NB4 (cell line): ENCODE results near the gene RYR3.
A peak's percentile ranks its signal among the peaks of the same experiment; 100 is the strongest.

Source experiments
- DNase-seq: peaks from one replicate; pipeline ENCODE4 v3.0.0; 2010; ENCODE audit warnings: low read depth
- H3K4me3 ChIP-seq: one replicate; pipeline ENCODE4 v1.5.1; 2011; ENCODE audit warnings: mild to moderate bottlenecking, low read depth, low read length, moderate library complexity
- CTCF ChIP-seq: IDR thresholded peaks from one replicate; pipeline ENCODE4 v1.5.1; 2012; ENCODE audit warnings: low read depth, low read length
- MAX ChIP-seq: IDR thresholded peaks from 2 replicates; pipeline ENCODE4 v1.6.1; 2011; ENCODE audit warnings: low read depth, low read length
- MYC ChIP-seq: IDR thresholded peaks from 2 replicates; pipeline ENCODE4 v1.6.1; 2011; ENCODE audit warnings: low read depth, low read length
- POLR2A ChIP-seq: IDR thresholded peaks from 2 replicates; pipeline ENCODE4 v1.6.1; 2011; ENCODE audit warnings: mild to moderate bottlenecking; ENCODE audit not compliant: insufficient read length; ENCODE audit errors: extremely low read depth

The RYR3 gene

GRCh38 chr15:33310481-33311311 is at the start of gene RYR3:
TSS of gene RYR3 (plus strand) at chr15:33310967. CDS start at chr15:33311046, 79 bp downstream.
- no peak for TF ChIP-seq POLR2A
- TF ChIP-seq MYC = no peak
- TF ChIP-seq CTCF = no peak
- TF ChIP-seq MAX = no peak
- no peak for DNase-seq

GRCh38 chr15:33262306-33262705 is 48.5 kb upstream of the RYR3 start:
- TF ChIP-seq POLR2A = no peak
- TF ChIP-seq MAX = no peak
- no peak for TF ChIP-seq MYC
- no peak for TF ChIP-seq CTCF
- no peak overlapping the region for H3K4me3 ChIP-seq
- DNase-seq = no peak

More at GRCh38 chr15:33310481-33311311, at the start of gene RYR3:
- H3K4me3 ChIP-seq = no peak within 1 kb of the TSS

GRCh38 chr15:33277689-33278088 is 33.1 kb upstream of the RYR3 start:
- no peak for TF ChIP-seq POLR2A
- no peak for DNase-seq
- no peak overlapping the region for H3K4me3 ChIP-seq

- H3K4me3 ChIP-seq = no peak overlapping the region
- TF ChIP-seq MAX (no peak), MYC (no peak)
- DNase-seq = peak; percentile 67
Observed at GRCh38 chr15:33278816-33279612, 31.8 kb upstream of the RYR3 start.

- no peak for DNase-seq
- H3K4me3 ChIP-seq = no peak overlapping the region
- TF ChIP-seq MYC (no peak), POLR2A (no peak), MAX (no peak), CTCF (no peak)
Observed at GRCh38 chr15:33279613-33280205, 31.1 kb upstream of the RYR3 start.

- H3K4me3 ChIP-seq = no peak overlapping the region
- no peak for DNase-seq
- TF ChIP-seq MYC (no peak), POLR2A (no peak), MAX (no peak), CTCF (no peak)
Observed at GRCh38 chr15:33282226-33283020, 28.3 kb upstream of the RYR3 start.
